Thymus (tissue), 11 donors: ENCODE results near the gene LRRC18. TPM values are rescaled to one million over a fixed set of nuclear protein-coding genes. Genes with fewer than 3 reads are reported as not detected.

Experiments used
- DNase-seq, 9 donors: peaks; one replicate each; pipeline ENCODE4 v3.0.0-alpha.2; 2013; ENCODE audit warnings: low spot score in 9 of 9, low read depth in 6 of 9, missing footprints in 1 of 9
- H3K27ac ChIP-seq, 2 donors: one replicate each; pipeline ENCODE4 v1.5.1; 2013; ENCODE audit warnings: control low read depth in 1 of 2, low read depth in 1 of 2, low read length in 1 of 2, mild to moderate bottlenecking in 1 of 2, moderate library complexity in 1 of 2
- H3K27me3 ChIP-seq, 2 donors: one replicate each; pipeline ENCODE4 v1.5.1; 2013; ENCODE audit warnings: low read length in 1 of 2; ENCODE audit not compliant: control insufficient read depth in 2 of 2, insufficient read depth in 1 of 2
- H3K36me3 ChIP-seq, 2 donors: one replicate each; pipeline ENCODE4 v1.5.1; 2013; ENCODE audit warnings: low read length in 1 of 2, mild to moderate bottlenecking in 1 of 2, moderate library complexity in 1 of 2; ENCODE audit not compliant: control insufficient read depth in 2 of 2, insufficient read depth in 2 of 2
- H3K4me1 ChIP-seq, 2 donors: one replicate each; pipeline ENCODE4 v1.5.1; 2013; ENCODE audit warnings: low read length in 2 of 2; ENCODE audit not compliant: control insufficient read depth in 2 of 2, insufficient read depth in 2 of 2
- H3K4me3 ChIP-seq, 2 donors: one replicate each; pipeline ENCODE4 v1.5.1; 2013; ENCODE audit warnings: low read length in 2 of 2, control low read depth in 1 of 2, mild to moderate bottlenecking in 1 of 2
- H3K9me3 ChIP-seq, 2 donors: one replicate each; pipeline ENCODE4 v1.5.1; 2013; ENCODE audit warnings: low read length in 1 of 2, mild to moderate bottlenecking in 1 of 2; ENCODE audit not compliant: control insufficient read depth in 2 of 2, insufficient read depth in 1 of 2
- WGBS: extraction: QIAGEN DNeasy Blood & Tissue Kit; methylation state at CpG from one replicate; pipeline ENCODE4 v1.1.7; 2013; 5-methylcytosine and 5-hydroxymethylcytosine counted together
- polyA plus RNA-seq: library from polyadenylated mRNA; stranded (reverse); fragments of 200-250 nt; gene quantifications from one replicate; pipeline ENCODE4 v1.2.3, GENCODE V29; 2013
- total RNA-seq: library from RNA; stranded (reverse); fragments of 120-200 nt; gene quantifications from one replicate; pipeline ENCODE4 v1.2.4, GENCODE V29; 2013
- donor health status: healthy.

LRRC18 gene
- total and polyA plus RNA-seq, 2 donors, result 0.05 to 0.07 TPM

GRCh38 chr10:48948470-48949037, 8.9 kb upstream of the LRRC18 start:
- 96% methylated on average over 2 of the region's 2 CpGs for WGBS
- Histone ChIP-seq H3K36me3 (no peaks in the 10 kb centered on the region), H3K9me3 (no peaks in the 10 kb centered on the region)

DNA sequence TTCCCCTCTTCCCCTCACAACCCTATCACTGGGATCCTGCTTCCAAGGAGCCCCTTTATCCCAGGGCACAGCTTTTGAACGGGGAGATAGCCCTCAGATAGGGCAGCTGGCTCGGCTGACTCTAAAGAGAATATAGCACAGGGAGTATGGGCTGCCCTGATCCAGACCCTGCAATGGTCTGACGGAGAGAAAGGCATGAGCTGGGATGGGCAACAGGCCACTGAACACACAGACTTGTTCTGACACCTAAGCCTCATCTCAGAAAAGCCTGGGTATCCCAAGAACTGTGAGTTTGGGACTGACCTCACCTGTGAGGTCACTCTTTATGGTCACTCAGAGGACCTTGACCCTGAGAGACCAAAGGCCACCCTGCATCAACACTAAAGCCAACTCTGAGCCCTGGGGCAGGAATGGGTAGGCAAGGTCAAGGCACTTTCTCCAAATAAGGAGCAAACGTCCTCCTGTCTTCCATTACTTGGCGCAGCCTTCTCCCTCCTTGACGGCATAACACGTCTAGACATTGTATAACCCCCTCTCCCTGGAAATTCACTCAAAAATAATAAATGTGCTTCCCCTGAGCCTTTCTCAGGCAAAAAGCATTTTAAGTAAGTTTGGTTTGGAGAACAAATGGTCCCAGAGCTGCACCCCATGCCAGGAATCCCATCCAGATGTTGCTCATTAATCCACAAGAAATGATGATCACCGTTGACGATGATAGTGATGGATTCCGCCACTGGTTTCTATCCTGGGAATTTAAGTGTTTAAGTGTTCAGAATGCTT, 8.2 kb upstream of the LRRC18 start:
- Histone ChIP-seq H3K27me3 (no peaks in the 10 kb centered on the region), H3K4me1 (peaks cover 0 to 3% of the 10 kb centered on the region in 2 donors), H3K4me3 (no peak overlapping the region), H3K9me3 (no peaks in the 10 kb centered on the region), H3K27ac (no peak overlapping the region), H3K36me3 (no peaks in the 10 kb centered on the region)
- DNase-seq, result no peak
- 88% methylated on average over 10 of the region's 10 CpGs for WGBS

More at GRCh38 chr10:48948470-48949037, 8.9 kb upstream of the LRRC18 start:
- no peak overlapping the region for H3K27ac ChIP-seq
- no peaks in the 10 kb centered on the region for H3K27me3 ChIP-seq
- no peak overlapping the region for H3K4me3 ChIP-seq
- H3K4me1 ChIP-seq, result peaks cover 0 to 7% of the 10 kb centered on the region in 2 donors
- DNase-seq, result no peak

GRCh38 chr10:48946891-48947500, 7.4 kb upstream of the LRRC18 start:
- Histone ChIP-seq H3K36me3 (no peaks in the 10 kb centered on the region), H3K4me3 (no peak overlapping the region), H3K4me1 (no peaks in the 10 kb centered on the region), H3K27me3 (no peaks in the 10 kb centered on the region), H3K27ac (no peak overlapping the region), H3K9me3 (no peaks in the 10 kb centered on the region)
- 97% methylated on average over 12 of the region's 12 CpGs for WGBS
- no peak for DNase-seq

GRCh38 chr10:48946332-48946731, 6.7 kb upstream of the LRRC18 start:
- Histone ChIP-seq H3K27ac (no peak overlapping the region), H3K4me3 (no peak overlapping the region), H3K4me1 (no peaks in the 10 kb centered on the region), H3K9me3 (no peaks in the 10 kb centered on the region), H3K27me3 (no peaks in the 10 kb centered on the region), H3K36me3 (no peaks in the 10 kb centered on the region)
- no peak for DNase-seq
- WGBS, result 97% methylated on average over 5 of the region's 5 CpGs

GRCh38 chr10:48945441-48946130, 5.9 kb upstream of the LRRC18 start:
- Histone ChIP-seq H3K4me3 (no peak overlapping the region), H3K27me3 (no peaks in the 10 kb centered on the region), H3K36me3 (no peaks in the 10 kb centered on the region), H3K27ac (no peak overlapping the region), H3K4me1 (no peaks in the 10 kb centered on the region), H3K9me3 (no peaks in the 10 kb centered on the region)
- no peak for DNase-seq
- 97% methylated on average over 6 of the region's 6 CpGs for WGBS

- Histone ChIP-seq H3K9me3 (no peaks in the 10 kb centered on the region), H3K27ac (no peak overlapping the region), H3K36me3 (no peaks in the 10 kb centered on the region), H3K4me3 (no peak overlapping the region), H3K27me3 (no peaks in the 10 kb centered on the region), H3K4me1 (no peaks in the 10 kb centered on the region)
- no peak for DNase-seq
- 98% methylated on average over 3 of the region's 3 CpGs for WGBS
Observed at GRCh38 chr10:48944171-48944570, 4.5 kb upstream of the LRRC18 start.

GRCh38 chr10:48943096-48943495, 3.5 kb upstream of the LRRC18 start:
- DNase-seq, result no peak
- 96% methylated on average over 10 of the region's 10 CpGs for WGBS
- H3K36me3 ChIP-seq, result no peaks in the 10 kb centered on the region

GRCh38 chr10:48941427-48942075, 1.9 kb upstream of the LRRC18 start:
- Histone ChIP-seq H3K4me1 (no peaks in the 10 kb centered on the region), H3K4me3 (no peak overlapping the region), H3K27me3 (no peaks in the 10 kb centered on the region), H3K9me3 (no peaks in the 10 kb centered on the region), H3K36me3 (no peaks in the 10 kb centered on the region), H3K27ac (no peak overlapping the region)
- DNase-seq, result no peak
- 97% methylated on average over 10 of the region's 10 CpGs for WGBS

More at GRCh38 chr10:48943096-48943495, 3.5 kb upstream of the LRRC18 start:
- Histone ChIP-seq H3K27me3 (no peaks in the 10 kb centered on the region), H3K4me3 (no peak overlapping the region), H3K27ac (no peak overlapping the region), H3K9me3 (no peaks in the 10 kb centered on the region), H3K4me1 (no peaks in the 10 kb centered on the region)
